ENCODE results near the gene UTY.

The UTY gene

GRCh38 chrY:13398876-13399275, 81.0 kb downstream of the UTY start:
- no peak for DNase-seq

GRCh38 chrY:13381110-13381683, 98.6 kb downstream of the UTY start:
- no peak for DNase-seq

- DNase-seq: no peak
These were observed 108.7 kb downstream of the UTY start for GRCh38 chrY:13370868-13371800.

GRCh38 chrY:13370245-13370644, 109.6 kb downstream of the UTY start:
- no peak for DNase-seq

- no peak for DNase-seq
These were observed 111.4 kb downstream of the UTY start for GRCh38 chrY:13368513-13368845.

GRCh38 chrY:13363641-13364040, 116.2 kb downstream of the UTY start:
- no peak for DNase-seq

- DNase-seq: no peak
These were observed 117.2 kb downstream of the UTY start for GRCh38 chrY:13362662-13363061.

GRCh38 chrY:13361656-13362636, 117.9 kb downstream of the UTY start:
- DNase-seq: no peak

- DNase-seq: no peak
These were observed 128.4 kb downstream of the UTY start for GRCh38 chrY:13351443-13351842.

GRCh38 chrY:13347106-13347505, 132.7 kb downstream of the UTY start:
- no peak for DNase-seq

- no peak for DNase-seq
These were observed 134.3 kb downstream of the UTY start for GRCh38 chrY:13345549-13345948.

- DNase-seq: no peak
These were observed 136.4 kb downstream of the UTY start for GRCh38 chrY:13343307-13343946.

- no peak for DNase-seq
These were observed 139.9 kb downstream of the UTY start for GRCh38 chrY:13339939-13340338.

- no peak for DNase-seq
These were observed 140.5 kb downstream of the UTY start for GRCh38 chrY:13339381-13339780.

GRCh38 chrY:13338711-13339110, 141.1 kb downstream of the UTY start:
- DNase-seq: no peak

- no peak for DNase-seq
These were observed 141.9 kb downstream of the UTY start for GRCh38 chrY:13337934-13338333.

- no peak for DNase-seq
These were observed 146.0 kb downstream of the UTY start for GRCh38 chrY:13333791-13334190.

- no peak for DNase-seq
These were observed 149.2 kb downstream of the UTY start for GRCh38 chrY:13330651-13331050.

GRCh38 chrY:13312966-13313365, 166.9 kb downstream of the UTY start:
- DNase-seq: no peak

GRCh38 chrY:13307959-13308358, 171.9 kb downstream of the UTY start:
- no peak for DNase-seq

GRCh38 chrY:13300795-13301194, 179.0 kb downstream of the UTY start:
- no peak for DNase-seq

GRCh38 chrY:13299411-13299810, 180.4 kb downstream of the UTY start:
- DNase-seq: no peak

All from NCI-H2029 (cell line).